SW 1271 (cell line): ENCODE data around the gene MVB12B.

Source experiments
- DNase-seq, 2 experiments: peaks; one replicate each; lab custom pipeline; 2025; lab: John Stamatoyannopoulos, UW

MVB12B gene

GRCh38 chr9:126331964-126332748, 5.5 kb downstream of the MVB12B start:
- DNase-seq: no peak

DNA sequence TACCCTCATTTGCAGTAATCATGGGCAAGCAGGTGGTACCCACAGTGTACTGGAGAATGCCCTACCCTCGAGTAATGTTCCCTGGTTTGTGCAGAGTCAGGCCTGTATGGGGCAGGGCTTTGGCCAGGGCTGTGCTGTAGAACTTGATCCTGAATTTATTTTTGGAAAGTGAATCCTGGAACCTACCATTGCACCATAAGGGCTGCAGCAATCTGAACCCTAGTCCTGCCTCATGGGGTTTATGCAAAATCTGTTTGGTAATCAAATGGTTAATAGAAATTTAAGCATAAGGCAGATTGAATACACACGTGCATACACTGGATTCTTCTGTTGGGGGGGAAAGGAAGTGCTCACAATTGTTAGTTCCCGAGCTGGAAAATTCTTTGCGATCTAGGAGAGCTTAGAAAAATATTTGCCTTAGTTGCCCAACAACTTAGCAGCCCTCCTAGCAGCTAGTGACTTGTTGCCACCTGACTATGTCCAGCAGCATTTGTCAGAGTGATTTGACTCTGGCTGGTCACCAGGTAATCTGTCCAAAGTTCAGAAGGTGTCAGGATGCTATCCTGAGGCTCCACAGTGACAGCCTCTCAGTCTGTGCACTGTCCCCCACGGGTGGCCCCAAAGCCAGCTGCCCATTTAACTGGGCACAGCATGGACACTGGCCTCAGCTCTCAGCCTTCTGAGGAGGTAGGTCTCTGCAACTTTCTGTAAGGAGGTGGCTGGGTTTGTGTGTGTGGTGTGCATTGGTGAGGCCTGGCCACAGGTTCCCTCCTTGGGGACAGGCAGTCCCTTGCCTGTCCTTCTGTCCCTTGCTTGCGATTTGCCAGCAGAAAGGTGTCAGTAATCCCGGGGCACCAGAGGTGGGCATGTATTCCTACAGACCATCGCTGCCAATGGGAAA, 8.3 kb downstream of the MVB12B start:
- no peak for DNase-seq

GRCh38 chr9:126335837-126336735, 9.5 kb downstream of the MVB12B start:
- no peak for DNase-seq

GRCh38 chr9:126336736-126337325, 10.2 kb downstream of the MVB12B start:
- DNase-seq: no peak

DNA sequence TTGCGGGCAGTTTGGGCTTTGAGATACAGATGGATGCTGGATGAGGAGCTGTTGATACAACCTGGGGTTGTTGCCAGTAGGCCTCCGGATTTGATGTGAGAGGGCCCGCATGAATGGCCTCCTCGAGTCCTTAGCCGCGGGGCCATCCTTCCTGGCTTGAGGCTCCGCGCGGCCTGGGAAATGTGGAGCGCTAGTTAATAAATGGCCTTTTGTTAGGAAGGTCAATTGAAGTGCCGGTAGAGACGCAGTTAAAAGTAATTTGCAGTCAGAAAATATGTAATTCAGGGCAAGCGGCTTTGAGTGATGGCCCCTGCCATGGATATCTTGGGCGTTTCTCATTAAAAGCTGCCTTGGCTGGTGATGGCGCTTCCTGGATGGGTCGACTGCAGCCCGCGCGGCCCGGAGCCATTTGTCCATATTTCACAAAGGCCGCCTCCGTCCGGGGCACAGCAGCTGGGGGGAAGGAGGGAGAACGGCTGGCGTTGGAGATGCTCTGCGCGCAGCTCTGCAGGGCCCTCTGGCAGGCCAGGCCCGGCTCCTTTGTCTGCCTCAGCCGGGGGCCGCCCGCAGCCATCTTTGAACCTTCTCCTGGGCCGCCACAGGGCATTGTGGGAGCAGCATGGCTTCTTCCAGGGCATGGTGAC, 11.2 kb downstream of the MVB12B start:
- no peak for DNase-seq

- DNase-seq: no peak
These were observed 12.3 kb downstream of the MVB12B start for GRCh38 chr9:126338945-126339344.

GRCh38 chr9:126341426-126341825, 14.8 kb downstream of the MVB12B start:
- no peak for DNase-seq

- DNase-seq: no peak
These were observed 15.3 kb downstream of the MVB12B start for GRCh38 chr9:126341902-126342301.

DNA sequence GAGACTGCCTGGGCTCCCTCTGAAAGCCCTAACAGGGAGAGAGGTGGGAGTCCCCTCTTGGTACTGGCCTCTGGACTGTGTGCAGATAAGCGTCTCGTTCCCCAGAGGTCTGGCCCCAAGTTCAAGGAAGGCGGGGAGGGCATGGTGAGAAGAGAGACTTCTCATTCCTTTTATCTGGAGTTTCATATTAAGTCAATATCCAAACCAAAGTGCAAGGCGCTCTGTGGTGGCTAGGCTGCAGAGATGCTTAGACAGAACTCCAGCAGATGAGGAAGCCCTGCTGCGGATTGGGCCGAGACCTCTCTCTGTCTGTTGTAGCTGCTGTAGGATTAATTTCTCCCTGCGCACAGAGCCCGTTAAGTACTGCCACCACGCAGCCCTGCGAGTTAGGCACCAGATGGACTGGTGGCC, 16.0 kb downstream of the MVB12B start:
- no peak for DNase-seq

- DNase-seq: no peak
These were observed 16.7 kb downstream of the MVB12B start for GRCh38 chr9:126343271-126343700.

DNA sequence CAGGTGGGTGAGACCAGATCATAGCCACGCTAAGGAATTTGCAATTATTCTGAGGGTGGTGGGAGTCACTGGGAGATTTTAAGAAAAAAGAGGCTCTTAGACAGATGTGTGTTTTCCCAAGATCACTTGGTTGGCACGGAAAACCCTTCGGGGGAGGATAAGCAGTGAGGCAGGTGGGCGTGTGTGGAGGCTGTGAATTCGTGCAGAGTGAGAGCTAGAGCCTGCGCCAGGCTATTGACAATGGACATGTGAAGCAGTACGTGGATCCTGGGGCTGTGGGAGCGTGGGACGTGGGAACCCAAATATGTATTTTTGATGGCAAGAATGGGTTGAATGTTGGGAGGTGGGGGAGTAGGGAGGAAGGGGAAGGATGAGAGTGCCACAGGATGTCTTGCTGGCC, 19.4 kb downstream of the MVB12B start:
- DNase-seq: no peak

- DNase-seq: no peak
These were observed 20.5 kb downstream of the MVB12B start for GRCh38 chr9:126347093-126347492.

GRCh38 chr9:126347911-126348760, 21.5 kb downstream of the MVB12B start:
- DNase-seq: no peak

DNA sequence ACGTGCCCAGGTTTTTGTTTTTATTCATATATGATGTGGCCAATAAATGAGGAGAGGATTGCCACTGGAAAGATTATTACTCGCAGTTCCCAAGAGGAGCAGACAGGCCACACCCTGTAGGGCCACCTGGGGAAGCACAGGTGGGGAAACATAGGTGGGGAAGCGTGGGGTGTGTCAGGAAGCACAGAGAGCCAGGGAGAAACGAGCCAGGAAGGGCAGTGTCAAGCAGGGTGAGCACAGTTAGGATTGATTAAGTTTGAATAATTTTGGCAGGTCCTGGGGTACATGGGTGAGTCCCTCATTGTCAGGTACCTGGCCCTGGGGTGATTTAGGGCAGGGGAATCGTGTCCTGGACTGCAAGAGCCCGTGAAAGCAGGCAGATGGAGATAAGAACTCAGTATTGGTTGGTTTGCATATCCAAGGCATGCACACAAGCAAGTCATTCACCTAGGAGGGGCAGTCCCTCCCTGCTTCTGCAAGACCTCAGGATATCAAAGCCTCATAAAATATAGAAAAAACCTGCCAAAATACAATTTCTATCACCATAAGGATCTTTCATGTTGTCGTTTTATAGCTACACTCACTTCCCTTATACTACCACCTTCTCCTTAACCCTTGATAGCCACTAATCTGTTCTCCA, 22.4 kb downstream of the MVB12B start:
- no peak for DNase-seq

GRCh38 chr9:126354887-126355770, 28.5 kb downstream of the MVB12B start:
- no peak for DNase-seq

DNA sequence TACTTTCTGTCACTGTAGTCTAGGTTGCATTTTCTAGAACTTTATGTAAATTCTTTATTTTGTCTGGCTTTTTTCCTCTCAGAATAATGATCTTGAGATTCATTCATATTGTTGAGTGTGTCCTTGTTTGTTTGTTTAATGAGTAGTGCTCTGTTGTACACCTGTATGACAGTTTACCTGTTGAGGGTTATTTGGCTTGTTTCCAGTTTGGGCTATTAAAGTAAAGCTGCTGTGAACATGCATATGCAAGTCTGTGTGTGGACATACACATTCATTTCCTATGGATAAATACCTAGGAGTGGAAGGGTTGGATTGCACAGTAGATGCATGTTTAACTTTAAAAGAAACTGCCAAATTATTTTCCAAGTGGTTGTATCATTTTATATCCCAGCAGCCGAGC, 30.4 kb downstream of the MVB12B start:
- no peak for DNase-seq

GRCh38 chr9:126360073-126360472, 33.4 kb downstream of the MVB12B start:
- DNase-seq: no peak

- no peak for DNase-seq
These were observed 35.2 kb downstream of the MVB12B start for GRCh38 chr9:126361810-126362238.

GRCh38 chr9:126363250-126363649, 36.6 kb downstream of the MVB12B start:
- DNase-seq: no peak
